ENCODE measurements around the gene PTPN7.

- no peak for TF ChIP-seq CTCF (IDR thresholded peaks at IDR 0.05; ENCODE audit: insufficient read depth, low read depth, low read length)
- no peak for TF ChIP-seq EZH2 (IDR thresholded peaks at IDR 0.05; ENCODE audit: insufficient read depth, low read length)
These were observed 6.1 kb downstream of the PTPN7 start for GRCh38 chr1:202154148-202154765.
